Nephron (organoid): ENCODE measurements around the gene HSD17B7.

ENCODE experiments used
- H3K27ac Mint-ChIP-seq, 3 experiments: 2 replicates each; pipeline ENCODE4 v1.8.0; 2020; ENCODE audit warnings: mixed read lengths in 3 of 3, mild to moderate bottlenecking in 2 of 3, moderate library complexity in 1 of 3
- H3K27me3 Mint-ChIP-seq: 2 replicates; pipeline ENCODE4 v1.8.0; 2021; ENCODE audit warnings: low read depth, mild to moderate bottlenecking, moderate library complexity, mixed read lengths
- H3K36me3 Mint-ChIP-seq: 2 replicates; pipeline ENCODE4 v1.8.0; 2020; ENCODE audit warnings: low read depth, mixed read lengths
- H3K4me1 Mint-ChIP-seq: 2 replicates; pipeline ENCODE4 v1.8.0; 2020; ENCODE audit warnings: mixed read lengths
- H3K4me3 Mint-ChIP-seq, 3 experiments: 2 replicates each; pipeline ENCODE4 v1.8.0; 2020; ENCODE audit warnings: mild to moderate bottlenecking in 3 of 3, mixed read lengths in 3 of 3, moderate library complexity in 2 of 3
- H3K9me3 Mint-ChIP-seq: 2 replicates; pipeline ENCODE4 v1.8.0; 2020; ENCODE audit warnings: mixed read lengths
- TF ChIP-seq, protein P1 (sequence below), 3 experiments: fragments of 200-600 bp; sonication (generic); IDR thresholded peaks; one replicate each; pipeline ENCODE4 v1.5.0; 2021; ENCODE audit warnings: antibody characterized with exemption in 3 of 3; ENCODE audit not compliant: unreplicated experiment in 3 of 3

HSD17B7 gene

GRCh38 chr1:162822391-162823200, 32.1 kb downstream of the HSD17B7 start:
- peak overlapping the region; percentile 77 to 82 (median 79) for H3K4me3 Mint-ChIP-seq
- H3K9me3 Mint-ChIP-seq, result peaks cover 3% of the 10 kb centered on the region
- H3K4me1 Mint-ChIP-seq, result peaks cover 12% of the 10 kb centered on the region
- TF ChIP-seq, protein P1, sequence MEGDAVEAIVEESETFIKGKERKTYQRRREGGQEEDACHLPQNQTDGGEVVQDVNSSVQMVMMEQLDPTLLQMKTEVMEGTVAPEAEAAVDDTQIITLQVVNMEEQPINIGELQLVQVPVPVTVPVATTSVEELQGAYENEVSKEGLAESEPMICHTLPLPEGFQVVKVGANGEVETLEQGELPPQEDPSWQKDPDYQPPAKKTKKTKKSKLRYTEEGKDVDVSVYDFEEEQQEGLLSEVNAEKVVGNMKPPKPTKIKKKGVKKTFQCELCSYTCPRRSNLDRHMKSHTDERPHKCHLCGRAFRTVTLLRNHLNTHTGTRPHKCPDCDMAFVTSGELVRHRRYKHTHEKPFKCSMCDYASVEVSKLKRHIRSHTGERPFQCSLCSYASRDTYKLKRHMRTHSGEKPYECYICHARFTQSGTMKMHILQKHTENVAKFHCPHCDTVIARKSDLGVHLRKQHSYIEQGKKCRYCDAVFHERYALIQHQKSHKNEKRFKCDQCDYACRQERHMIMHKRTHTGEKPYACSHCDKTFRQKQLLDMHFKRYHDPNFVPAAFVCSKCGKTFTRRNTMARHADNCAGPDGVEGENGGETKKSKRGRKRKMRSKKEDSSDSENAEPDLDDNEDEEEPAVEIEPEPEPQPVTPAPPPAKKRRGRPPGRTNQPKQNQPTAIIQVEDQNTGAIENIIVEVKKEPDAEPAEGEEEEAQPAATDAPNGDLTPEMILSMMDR (IDR thresholded peaks at IDR 0.05; ENCODE audit: unreplicated experiment in 3 of 3), result no peak
- no peak overlapping the region for H3K27ac Mint-ChIP-seq
- H3K27me3 Mint-ChIP-seq, result peaks cover 38% of the 10 kb centered on the region
- no peaks in the 10 kb centered on the region for H3K36me3 Mint-ChIP-seq

GRCh38 chr1:162823231-162823630, 32.7 kb downstream of the HSD17B7 start:
- H3K27ac Mint-ChIP-seq, result no peak overlapping the region
- peaks cover 38% of the 10 kb centered on the region for H3K27me3 Mint-ChIP-seq
- TF ChIP-seq, protein P1 (IDR thresholded peaks at IDR 0.05; ENCODE audit: unreplicated experiment in 3 of 3), result no peak
- H3K9me3 Mint-ChIP-seq, result peaks cover 3% of the 10 kb centered on the region
- H3K36me3 Mint-ChIP-seq, result no peaks in the 10 kb centered on the region
- H3K4me1 Mint-ChIP-seq, result peaks cover 7% of the 10 kb centered on the region
- H3K4me3 Mint-ChIP-seq, result peak overlapping the region in 2 of 3 experiments; percentile 17 to 41

DNA sequence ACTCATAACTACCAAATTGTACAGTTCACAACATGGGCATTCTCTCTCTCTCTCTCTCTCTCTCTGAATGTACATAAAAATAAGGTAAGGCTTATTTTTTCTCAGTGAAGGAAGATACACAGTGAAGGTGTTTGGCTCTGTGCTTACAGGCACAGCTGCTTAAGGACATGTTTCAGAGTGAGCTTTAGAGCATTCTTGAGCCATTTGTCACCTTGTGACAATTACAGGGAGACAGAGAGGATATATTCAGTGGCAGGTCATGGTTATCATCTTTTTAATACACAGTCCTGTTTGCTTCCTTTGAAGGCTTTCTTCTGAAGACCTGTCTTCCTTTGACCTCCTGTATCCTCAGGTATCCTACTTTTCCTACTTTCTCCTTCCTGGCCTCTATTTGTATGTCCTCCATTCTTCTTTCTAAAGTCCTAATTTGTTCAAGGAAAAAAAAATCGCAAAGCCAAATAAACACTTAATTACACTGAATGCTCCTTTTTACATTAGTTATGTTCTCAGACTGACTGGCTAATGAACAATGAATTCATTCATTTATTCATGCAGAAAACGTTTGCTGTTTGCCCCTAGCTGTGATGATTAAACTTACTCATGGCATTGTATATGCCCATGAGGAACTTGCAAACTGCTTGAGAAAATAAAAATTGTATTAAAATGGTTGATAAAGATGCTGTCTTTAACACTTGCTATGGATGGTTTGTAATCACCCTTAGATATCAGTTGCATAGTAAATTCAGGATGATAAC, 33.4 kb downstream of the HSD17B7 start:
- Mint-ChIP-seq H3K27me3 (peaks cover 38% of the 10 kb centered on the region), H3K4me3 (no peak overlapping the region), H3K4me1 (peaks cover 5% of the 10 kb centered on the region), H3K36me3 (no peaks in the 10 kb centered on the region), H3K9me3 (peaks cover 3% of the 10 kb centered on the region), H3K27ac (no peak overlapping the region)
- TF ChIP-seq, protein P1 (IDR thresholded peaks at IDR 0.05; ENCODE audit: unreplicated experiment in 3 of 3), result no peak

DNA sequence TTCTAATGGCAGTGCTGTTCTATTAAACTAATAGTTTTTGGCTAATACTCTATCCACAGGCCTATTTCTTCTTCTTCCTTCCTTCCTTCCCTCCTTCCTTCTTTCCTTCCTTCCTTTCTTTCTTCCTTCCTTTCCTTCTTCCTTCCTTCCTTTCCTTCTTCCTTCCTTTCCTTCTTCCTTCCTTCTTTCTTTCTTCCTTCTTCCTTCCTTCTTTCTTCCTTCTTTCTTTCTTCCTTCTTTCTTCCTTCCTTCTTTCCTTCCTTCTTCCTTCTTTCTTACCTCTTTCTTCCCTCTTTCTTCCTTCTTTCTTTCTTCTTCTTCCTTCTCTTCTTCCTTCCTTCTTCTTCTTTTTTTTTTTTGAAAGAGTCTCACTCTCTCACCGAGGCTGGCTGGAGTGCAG, 38.8 kb downstream of the HSD17B7 start:
- TF ChIP-seq, protein P1 (IDR thresholded peaks at IDR 0.05; ENCODE audit: unreplicated experiment in 3 of 3), result no peak
- H3K4me3 Mint-ChIP-seq, result no peak overlapping the region
- peaks cover 3% of the 10 kb centered on the region for H3K9me3 Mint-ChIP-seq
- peaks cover 17% of the 10 kb centered on the region for H3K27me3 Mint-ChIP-seq
- H3K27ac Mint-ChIP-seq, result no peak overlapping the region
- no peaks in the 10 kb centered on the region for H3K36me3 Mint-ChIP-seq
- no peaks in the 10 kb centered on the region for H3K4me1 Mint-ChIP-seq

- no peaks in the 10 kb centered on the region for H3K36me3 Mint-ChIP-seq
- TF ChIP-seq, protein P1 (IDR thresholded peaks at IDR 0.05; ENCODE audit: unreplicated experiment in 3 of 3), result no peak
- H3K4me3 Mint-ChIP-seq, result no peak overlapping the region
- no peaks in the 10 kb centered on the region for H3K9me3 Mint-ChIP-seq
- no peaks in the 10 kb centered on the region for H3K4me1 Mint-ChIP-seq
- peaks cover 7% of the 10 kb centered on the region for H3K27me3 Mint-ChIP-seq
- H3K27ac Mint-ChIP-seq, result no peak overlapping the region
Observed at GRCh38 chr1:162832470-162832869, 42.0 kb downstream of the HSD17B7 start.
